GM18951 (cell line): Measurements from ENCODE around the gene FHIT.

ENCODE experiments used
- POLR2A ChIP-seq: IDR thresholded peaks from 4 replicates; pipeline ENCODE4 v1.6.1; 2011; ENCODE audit warnings: mild to moderate bottlenecking; ENCODE audit not compliant: insufficient read length, insufficient read depth; ENCODE audit errors: extremely low read depth
- in situ Hi-C: fragments of 300-500 bp; cut with MboI; formaldehyde crosslinking; loops from one replicate; pipeline ENCODE4 v1.12.0; 2022; ENCODE audit warnings: low sequenced_read_pairs, mixed read lengths, inconsistent platforms; ENCODE audit not compliant: unreplicated experiment

Gene FHIT

GRCh38 chr3:61146010-61146890 is 105.0 kb downstream of the FHIT start:
- TF ChIP-seq POLR2A = no peak
- in situ Hi-C loops = no loop called here

DNA sequence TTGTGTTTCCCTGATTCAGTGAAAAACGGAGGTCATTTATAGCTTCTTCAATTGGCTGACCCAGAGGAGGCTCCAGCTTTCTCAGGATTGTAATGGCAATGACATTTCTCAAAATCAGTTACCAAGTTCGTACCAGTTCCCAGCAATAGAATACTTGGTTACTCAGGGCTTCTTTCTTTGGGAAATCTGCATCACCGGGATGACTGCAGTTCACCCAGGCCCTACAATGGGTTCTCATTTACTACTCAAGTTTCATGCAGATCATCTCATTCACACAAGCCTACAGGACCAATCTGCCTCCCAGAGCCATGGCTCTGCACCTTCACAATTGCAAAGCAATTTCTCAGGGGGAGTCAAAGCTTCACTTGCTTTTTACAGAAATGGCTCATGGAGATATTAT is 109.6 kb downstream of the FHIT start:
- no peak for TF ChIP-seq POLR2A
- in situ Hi-C loops = no loop called here

GRCh38 chr3:61141227-61141626 is 110.0 kb downstream of the FHIT start:
- in situ Hi-C loops = no loop called here

DNA sequence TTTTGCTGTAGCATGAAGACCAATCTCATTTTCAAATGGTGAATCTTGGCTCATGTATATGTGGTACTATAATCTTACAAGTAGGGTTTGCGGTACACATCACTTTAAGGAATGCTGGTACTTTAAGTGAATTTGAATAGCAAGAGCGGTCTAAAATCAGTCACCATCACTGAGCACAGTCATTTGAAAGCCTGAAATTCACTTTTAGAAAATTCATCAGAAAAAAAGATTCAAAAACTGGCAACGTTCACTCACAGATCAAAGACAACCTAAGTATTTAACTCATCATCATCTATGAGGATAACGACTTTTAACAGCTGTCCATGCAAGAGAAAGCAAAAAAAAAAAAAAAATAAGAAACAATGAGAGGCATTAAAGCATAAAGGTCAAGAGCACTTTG is 111.6 kb downstream of the FHIT start:
- no peak for TF ChIP-seq POLR2A
- in situ Hi-C loops = no loop called here

More at GRCh38 chr3:61141227-61141626, 110.0 kb downstream of the FHIT start:
- TF ChIP-seq POLR2A = no peak

DNA sequence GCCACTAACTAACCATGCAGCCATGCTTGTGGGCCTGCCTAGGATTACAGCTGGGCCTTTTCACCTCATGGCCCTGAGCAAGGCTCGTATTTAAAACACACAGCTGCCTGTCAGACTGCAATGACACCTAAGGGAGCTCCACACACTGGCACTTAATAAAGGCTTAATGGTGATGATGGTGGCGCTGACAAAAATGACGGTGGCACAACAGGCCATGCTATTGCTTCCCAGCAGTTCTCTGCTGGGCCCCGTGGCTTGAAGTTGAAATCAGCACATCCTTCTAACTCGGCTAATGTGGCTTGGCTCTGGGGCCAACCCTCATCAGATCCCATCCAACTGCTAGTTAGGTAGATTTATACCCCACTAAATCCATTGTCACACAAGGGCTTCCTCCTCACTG is 112.9 kb downstream of the FHIT start:
- TF ChIP-seq POLR2A = no peak
- in situ Hi-C loops = no loop called here

DNA sequence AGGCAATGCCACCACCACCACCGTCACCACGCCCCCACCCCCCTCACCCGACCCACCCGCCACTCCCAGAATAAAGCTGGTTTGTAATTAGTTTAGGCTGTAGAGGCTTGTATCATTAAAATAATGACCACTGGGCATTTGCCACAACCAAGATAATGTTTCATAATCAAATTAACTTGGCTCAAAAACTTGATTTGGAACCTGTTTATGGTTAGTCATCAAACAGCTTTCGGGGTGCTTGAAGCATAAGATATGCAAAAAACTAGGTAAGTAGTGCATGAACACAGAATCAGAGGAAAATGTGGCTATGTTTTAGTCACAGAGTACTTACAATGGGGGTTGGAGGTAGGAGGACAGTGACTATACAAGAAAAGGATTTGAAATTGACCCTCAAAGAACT is 115.1 kb downstream of the FHIT start:
- TF ChIP-seq POLR2A = no peak
- in situ Hi-C loops = no loop called here

DNA sequence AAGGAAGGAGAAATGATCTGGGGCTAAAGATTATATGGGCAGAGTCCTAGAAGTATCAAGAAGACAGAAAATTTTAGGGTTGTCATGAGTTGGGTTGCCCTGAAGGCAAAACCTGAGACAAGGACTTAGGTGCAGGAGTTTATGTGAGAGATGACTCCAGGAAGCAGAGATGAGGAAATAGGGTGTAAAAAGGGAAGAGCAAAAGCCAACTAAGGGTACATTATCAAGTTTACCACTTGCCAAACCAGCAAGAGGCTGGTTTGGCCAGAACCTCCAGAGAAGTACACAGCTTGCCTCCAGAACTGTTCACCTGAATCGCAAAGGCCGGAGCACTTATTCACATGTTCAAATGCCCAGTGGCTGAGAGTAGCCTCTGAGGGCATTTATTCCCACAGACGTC is 116.7 kb downstream of the FHIT start:
- no peak for TF ChIP-seq POLR2A
- in situ Hi-C loops = no loop called here

DNA sequence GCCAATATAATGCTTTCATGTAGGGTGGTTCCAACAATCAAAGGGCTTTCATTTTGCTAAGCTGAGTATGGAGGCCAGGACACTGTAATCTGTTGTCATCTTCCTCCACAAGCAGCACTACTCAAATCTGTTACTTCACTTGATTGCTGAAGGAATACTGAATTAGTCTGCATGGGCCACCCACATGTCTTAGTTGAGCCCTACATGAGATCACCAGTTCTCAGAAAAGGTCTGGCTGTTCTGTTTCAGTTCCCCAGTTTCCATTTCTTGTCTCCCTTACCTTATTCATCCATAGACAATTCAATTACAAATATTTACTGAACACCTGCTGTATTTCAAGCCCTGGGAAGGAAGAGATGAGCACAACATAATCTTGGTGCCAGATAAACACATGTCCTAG is 119.2 kb downstream of the FHIT start:
- in situ Hi-C loops = no loop called here
- no peak for TF ChIP-seq POLR2A

- no peak for TF ChIP-seq POLR2A
- in situ Hi-C loops = no loop called here
These were observed 132.4 kb downstream of the FHIT start for GRCh38 chr3:61118830-61119229.

DNA sequence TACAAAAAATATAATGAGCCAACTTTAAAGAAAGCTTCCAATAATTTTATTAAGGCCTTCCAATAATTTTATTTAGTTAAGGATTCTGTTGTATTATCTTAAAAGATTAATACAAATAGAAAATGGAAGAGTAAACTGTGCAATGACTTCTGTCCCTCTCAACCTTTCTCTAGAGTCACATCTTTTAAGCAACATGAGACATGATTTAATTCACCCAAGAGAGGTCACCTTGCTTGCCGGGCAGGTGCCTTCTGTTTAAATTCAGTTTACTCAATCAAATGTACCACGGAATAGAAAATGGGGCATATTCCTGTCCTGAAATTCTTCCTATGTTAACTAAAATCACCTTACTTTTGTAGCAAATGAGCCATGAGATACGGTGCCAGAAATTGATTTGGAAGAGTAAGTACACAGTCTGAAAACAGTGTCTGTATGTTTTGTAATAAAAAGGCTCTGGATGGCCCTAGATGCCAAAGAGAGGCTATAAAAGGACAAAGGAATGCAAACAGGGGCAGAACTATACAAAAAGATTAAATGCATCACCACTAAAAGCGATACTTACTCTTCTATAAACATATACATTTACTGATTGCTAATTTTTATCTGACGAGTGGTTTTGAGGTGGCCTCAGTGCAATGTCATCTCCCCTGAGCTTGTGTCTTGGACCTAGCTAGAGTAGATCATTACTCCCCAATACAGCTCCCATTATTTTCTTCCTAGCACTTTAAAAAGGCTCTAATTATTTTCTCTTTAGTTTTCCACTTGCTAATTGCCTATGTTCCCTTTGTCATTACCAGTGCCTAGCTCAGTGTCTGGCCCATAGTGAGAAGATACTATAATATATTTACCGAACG is 134.0 kb downstream of the FHIT start:
- TF ChIP-seq POLR2A = no peak
- in situ Hi-C loops = no loop called here

DNA sequence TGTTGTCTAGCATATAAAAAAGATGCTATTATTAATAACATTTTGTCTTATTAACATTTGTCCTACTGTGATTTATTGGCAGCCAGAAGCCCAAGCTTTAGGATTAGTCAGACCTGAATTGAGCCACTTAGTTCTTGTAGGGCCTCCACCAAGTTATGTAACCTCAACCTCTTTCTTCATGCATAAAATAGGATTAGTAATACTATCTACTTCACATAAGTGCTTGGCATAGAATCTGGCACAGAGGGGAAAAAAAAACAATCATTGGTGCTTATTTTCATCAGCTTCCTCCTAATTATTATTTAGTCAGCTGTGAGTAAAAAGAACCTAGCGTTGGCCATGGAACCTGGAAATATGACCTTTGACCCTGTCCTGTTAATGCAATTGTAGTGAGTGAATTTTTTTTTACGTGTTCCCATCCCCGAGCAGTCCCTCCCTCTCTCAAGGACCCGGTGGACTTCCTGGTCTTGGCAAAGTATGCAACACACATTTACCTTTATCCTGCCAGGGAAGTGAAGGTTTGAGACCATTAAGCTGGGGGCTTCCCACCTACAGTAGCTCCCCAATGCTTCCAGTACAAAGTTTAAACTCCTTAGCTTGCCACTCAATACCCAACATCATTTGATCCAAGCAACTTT is 136.8 kb downstream of the FHIT start:
- TF ChIP-seq POLR2A = no peak
- in situ Hi-C loops = no loop called here

- in situ Hi-C loops = no loop called here
- TF ChIP-seq POLR2A = no peak
These were observed 139.4 kb downstream of the FHIT start for GRCh38 chr3:61111825-61112224.

DNA sequence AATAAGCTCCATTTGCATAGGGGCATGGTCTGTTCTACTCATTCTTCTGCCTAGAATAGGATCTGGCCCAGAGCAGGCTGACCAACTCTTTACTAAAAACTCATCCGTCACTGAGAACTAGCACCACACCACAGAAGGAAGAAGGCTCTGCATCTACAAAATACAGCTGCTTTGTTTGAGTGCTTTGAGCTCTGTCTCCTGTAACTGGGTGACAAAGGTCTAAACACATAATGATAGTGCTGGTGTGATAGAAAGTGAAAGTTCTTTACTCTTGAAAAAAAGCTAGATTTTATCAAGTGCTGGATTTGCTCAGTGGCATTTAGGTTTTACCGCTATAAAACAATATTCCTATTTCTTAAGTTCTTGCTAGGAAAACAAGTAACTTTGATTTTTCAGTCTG is 140.7 kb downstream of the FHIT start:
- TF ChIP-seq POLR2A = no peak
- in situ Hi-C loops = no loop called here

DNA sequence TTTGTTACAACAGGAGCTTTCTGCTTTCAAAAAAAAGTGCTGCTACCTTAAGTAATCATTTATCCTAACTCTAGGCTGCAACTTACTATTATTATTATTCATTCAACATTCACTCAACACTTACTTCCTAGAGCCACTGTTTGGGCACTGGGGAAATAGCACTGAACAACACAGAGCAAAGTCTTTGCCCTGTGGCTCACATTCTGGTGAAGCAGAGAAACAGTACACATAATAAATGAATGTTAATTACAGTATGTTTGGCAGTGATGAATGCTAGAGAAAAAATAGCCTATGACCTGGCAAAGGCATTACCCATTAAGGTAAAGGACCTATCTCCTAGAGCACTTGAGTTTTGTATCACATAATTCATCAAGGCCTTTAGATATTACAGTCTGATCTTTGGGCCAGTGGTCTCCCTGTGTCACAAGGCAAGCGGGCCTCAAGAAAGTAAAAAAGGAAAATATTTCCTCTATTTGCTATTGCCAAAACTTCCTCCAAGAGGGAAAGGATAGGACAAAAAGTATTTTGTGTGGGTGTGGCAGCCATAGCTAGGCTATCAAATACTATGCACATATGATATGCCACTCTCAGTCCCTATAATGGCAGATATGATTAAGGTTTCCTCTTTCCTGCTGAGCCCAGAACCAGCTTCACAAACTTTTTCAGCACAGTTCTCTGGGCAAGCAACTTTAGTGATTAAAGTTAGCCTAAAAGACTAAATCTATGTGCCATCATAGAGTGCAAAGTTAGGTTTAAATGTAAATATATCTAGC is 142.8 kb downstream of the FHIT start:
- in situ Hi-C loops = no loop called here
- no peak for TF ChIP-seq POLR2A
